H9 (cell line): ENCODE data around the gene USP13. TPM values are rescaled to one million over a fixed set of nuclear protein-coding genes. Genes with fewer than 3 reads are reported as not detected.

ENCODE experiments used
- DNase-seq: peaks from one replicate; pipeline ENCODE4 v3.0.0-alpha.2; 2017
- H2AFZ ChIP-seq: one replicate; pipeline ENCODE4 v1.6.1; 2013; ENCODE audit warnings: mild to moderate bottlenecking, low read length, control low read depth, moderate library complexity
- H2AK5ac ChIP-seq: 2 replicates; pipeline ENCODE4 v1.6.1; 2013; ENCODE audit warnings: low read length, control low read depth, mixed read lengths; ENCODE audit not compliant: insufficient read length
- H2BK120ac ChIP-seq: one replicate; pipeline ENCODE4 v1.6.1; 2013; ENCODE audit warnings: low read depth, mild to moderate bottlenecking, low read length, control low read depth, inconsistent platforms; ENCODE audit not compliant: poor library complexity, severe bottlenecking
- H2BK12ac ChIP-seq: 2 replicates; pipeline ENCODE4 v1.6.1; 2013; ENCODE audit warnings: low read length, control low read depth, mixed read lengths, low read depth; ENCODE audit not compliant: insufficient read length
- H2BK15ac ChIP-seq: 2 replicates; pipeline ENCODE4 v1.6.1; 2013; ENCODE audit warnings: low read depth, low read length, control low read depth
- H2BK20ac ChIP-seq: one replicate; pipeline ENCODE4 v1.6.1; 2013; ENCODE audit warnings: low read depth, mild to moderate bottlenecking, low read length, control low read depth, inconsistent platforms; ENCODE audit not compliant: poor library complexity, severe bottlenecking
- H2BK5ac ChIP-seq: 2 replicates; pipeline ENCODE4 v1.6.1; 2013; ENCODE audit warnings: low read length, control low read depth, mixed read lengths; ENCODE audit not compliant: insufficient read length
- H3K14ac ChIP-seq: 2 replicates; pipeline ENCODE4 v1.6.1; 2013; ENCODE audit warnings: low read length, control low read depth; ENCODE audit not compliant: insufficient read depth
- H3K18ac ChIP-seq: 2 replicates; pipeline ENCODE4 v1.6.1; 2013; ENCODE audit warnings: low read depth, mild to moderate bottlenecking, mixed read lengths, low read length, control low read depth; ENCODE audit not compliant: insufficient read length
- H3K23ac ChIP-seq: 2 replicates; pipeline ENCODE4 v1.6.1; 2013; ENCODE audit warnings: low read length, control low read depth, mixed read lengths, low read depth; ENCODE audit not compliant: insufficient read length
- H3K23me2 ChIP-seq: 2 replicates; pipeline ENCODE4 v1.6.1; 2013; ENCODE audit warnings: low read depth, mild to moderate bottlenecking, mixed read lengths, low read length, control low read depth; ENCODE audit not compliant: insufficient read length, poor library complexity, severe bottlenecking
- H3K27ac ChIP-seq: 2 replicates; pipeline ENCODE4 v1.5.1; 2013; ENCODE audit warnings: low read length, control low read depth, mixed read lengths, low read depth; ENCODE audit not compliant: insufficient read length
- H3K27me3 ChIP-seq: 2 replicates; pipeline ENCODE4 v1.6.1; 2013; ENCODE audit warnings: low read length, control low read depth, inconsistent platforms; ENCODE audit not compliant: insufficient read depth
- H3K4ac ChIP-seq: 2 replicates; pipeline ENCODE4 v1.6.1; 2013; ENCODE audit warnings: low read depth, mild to moderate bottlenecking, control low read depth, inconsistent platforms, low read length, moderate library complexity
- H3K4me1 ChIP-seq: 2 replicates; pipeline ENCODE4 v1.6.1; 2013; ENCODE audit warnings: low read length, control low read depth, inconsistent platforms; ENCODE audit not compliant: insufficient read depth
- H3K4me2 ChIP-seq: 2 replicates; pipeline ENCODE4 v1.6.1; 2013; ENCODE audit warnings: low read length, control low read depth, mixed read lengths; ENCODE audit not compliant: insufficient read length, insufficient read depth
- H3K56ac ChIP-seq: 2 replicates; pipeline ENCODE4 v1.6.1; 2013; ENCODE audit warnings: low read depth, mild to moderate bottlenecking, mixed read lengths, low read length, control low read depth; ENCODE audit not compliant: insufficient read length
- H3K79me1 ChIP-seq: 2 replicates; pipeline ENCODE4 v1.6.1; 2013; ENCODE audit warnings: low read depth, mild to moderate bottlenecking, moderate library complexity, low read length, control low read depth, inconsistent platforms; ENCODE audit not compliant: insufficient read depth, poor library complexity, severe bottlenecking
- H3K79me2 ChIP-seq: 2 replicates; pipeline ENCODE4 v1.6.1; 2013; ENCODE audit warnings: low read length, control low read depth, inconsistent platforms; ENCODE audit not compliant: insufficient read depth
- H3K9ac ChIP-seq: 2 replicates; pipeline ENCODE4 v1.6.1; 2013; ENCODE audit warnings: low read length, control low read depth, mixed read lengths; ENCODE audit not compliant: insufficient read length; ENCODE audit errors: extremely low read depth
- H3K9me3 ChIP-seq: one replicate; pipeline ENCODE4 v1.6.1; 2013; ENCODE audit warnings: low read depth, low read length, inconsistent platforms; ENCODE audit not compliant: control insufficient read depth
- H3T11ph ChIP-seq: one replicate; pipeline ENCODE4 v1.6.1; 2013; ENCODE audit warnings: mild to moderate bottlenecking, low read length, control low read depth, inconsistent platforms
- H4K20me1 ChIP-seq: one replicate; pipeline ENCODE4 v1.6.1; 2013; ENCODE audit not compliant: control insufficient read depth, insufficient read length, insufficient read depth
- H4K5ac ChIP-seq: 2 replicates; pipeline ENCODE4 v1.6.1; 2013; ENCODE audit warnings: low read depth, mild to moderate bottlenecking, mixed read lengths, low read length, control low read depth; ENCODE audit not compliant: insufficient read length
- H4K8ac ChIP-seq: replicated peaks from 2 replicates; pipeline ENCODE4 v1.6.1; 2013; ENCODE audit warnings: low read length, control low read depth, mixed read lengths, low read depth; ENCODE audit not compliant: insufficient read length
- H4K91ac ChIP-seq: 2 replicates; pipeline ENCODE4 v1.6.1; 2013; ENCODE audit warnings: low read depth, mild to moderate bottlenecking, moderate library complexity, mixed read lengths, low read length, control low read depth; ENCODE audit not compliant: insufficient read length
- H3K27ac Mint-ChIP-seq, 3 experiments: 2 replicates in 2 of 3; 3 replicates in 1 of 3; pipeline ENCODE4 v1.8.0; 2020 to 2021; ENCODE audit warnings: mixed read lengths in 3 of 3, mild to moderate bottlenecking in 1 of 3, moderate library complexity in 1 of 3
- H3K27me3 Mint-ChIP-seq: 2 replicates; pipeline ENCODE4 v1.8.0; 2021; ENCODE audit warnings: low read depth, mild to moderate bottlenecking, moderate library complexity, mixed read lengths
- H3K36me3 Mint-ChIP-seq, 3 experiments: 2 replicates in 2 of 3; 3 replicates in 1 of 3; pipeline ENCODE4 v1.8.0; 2020 to 2021; ENCODE audit warnings: low read depth in 3 of 3, mixed read lengths in 3 of 3; ENCODE audit not compliant: insufficient read depth in 1 of 3
- H3K4me1 Mint-ChIP-seq, 2 experiments: 2 replicates each; pipeline ENCODE4 v1.8.0; 2020; ENCODE audit warnings: mixed read lengths in 2 of 2
- H3K4me3 Mint-ChIP-seq, 2 experiments: 2 replicates in 1 of 2; 3 replicates in 1 of 2; pipeline ENCODE4 v1.8.0; 2020 to 2021; ENCODE audit warnings: mild to moderate bottlenecking in 2 of 2, mixed read lengths in 2 of 2, moderate library complexity in 1 of 2
- H3K9me3 Mint-ChIP-seq, 2 experiments: 2 replicates in 1 of 2; 3 replicates in 1 of 2; pipeline ENCODE4 v1.8.0; 2020; ENCODE audit warnings: mild to moderate bottlenecking in 2 of 2, mixed read lengths in 2 of 2, moderate library complexity in 1 of 2
- CTCF ChIP-seq: fragments of 200-600 bp; sonication (generic); conservative IDR thresholded peaks from 3 replicates; pipeline ENCODE4 v1.8.0; 2021; ENCODE audit warnings: antibody characterized with exemption, mild to moderate bottlenecking
- WGBS: extraction: QIAGEN DNeasy Blood & Tissue Kit; methylation state at CpG from one replicate; pipeline ENCODE4 v1.1.7; 2013; ENCODE audit warnings: missing lambda C conversion rate, low lambda C conversion rate, mixed read lengths; ENCODE audit not compliant: insufficient read length; ENCODE audit errors: extremely low coverage; 5-methylcytosine and 5-hydroxymethylcytosine counted together
- total RNA-seq: library from RNA; stranded (reverse); gene quantifications from 2 replicates; pipeline ENCODE4 v1.2.1, GENCODE V29; 2021

USP13 gene
- total RNA-seq, 1 experiment from 2014 or later, result 26.7 TPM

GRCh38 chr3:179716226-179716625 lies 63.4 kb downstream of the USP13 start:
- no peak overlapping the region for H4K8ac ChIP-seq
- H3K79me1 ChIP-seq, result no peaks in the 10 kb centered on the region
- no peaks in the 10 kb centered on the region for H3K79me2 ChIP-seq
- no peak overlapping the region for H2BK120ac ChIP-seq
- Mint-ChIP-seq H3K27me3 (no peaks in the 10 kb centered on the region), H3K27ac (no peak overlapping the region), H3K4me1 (peaks cover 31 to 35% of the 10 kb centered on the region in 2 experiments), H3K9me3 (no peaks in the 10 kb centered on the region), H3K36me3 (peaks cover 3 to 16% (median 16%) of the 10 kb centered on the region in 3 experiments; a peak in 6 of 7 replicates), H3K4me3 (no peak overlapping the region)
- no peak for TF ChIP-seq CTCF
- no peak overlapping the region for H2BK15ac ChIP-seq
- H3K27me3 ChIP-seq, result no peaks in the 10 kb centered on the region
- no peak overlapping the region for H3T11ph ChIP-seq
- H2AK5ac ChIP-seq, result no peak overlapping the region
- no peak overlapping the region for H3K14ac ChIP-seq
- H3K4me2 ChIP-seq, result no peak overlapping the region
- H3K23ac ChIP-seq, result no peak overlapping the region
- no peak overlapping the region for H4K91ac ChIP-seq
- no peak overlapping the region for H3K27ac ChIP-seq
- H3K9ac ChIP-seq, result no peak overlapping the region
- H3K4ac ChIP-seq, result no peak overlapping the region
- no peak overlapping the region for H2BK12ac ChIP-seq
- peaks cover 4% of the 10 kb centered on the region; the same call in 1 of the 2 replicates for H3K4me1 ChIP-seq
- H4K20me1 ChIP-seq, result no peaks in the 10 kb centered on the region
- no peak for DNase-seq
- no peak overlapping the region for H2BK5ac ChIP-seq
- H2BK20ac ChIP-seq, result no peak overlapping the region
- no peaks in the 10 kb centered on the region for H3K23me2 ChIP-seq
- H3K56ac ChIP-seq, result no peak overlapping the region
- no peak overlapping the region for H3K18ac ChIP-seq
- no peaks in the 10 kb centered on the region for H3K9me3 ChIP-seq
- no CpG with 5 or more reads among the region's 4 CpGs for WGBS
- no peak overlapping the region for H2AFZ ChIP-seq
- H4K5ac ChIP-seq, result no peak overlapping the region
